Neutrophil (primary cell): ENCODE results near the gene EPHA4.
"Not testable (repeated sequence)": the region's sequence is repeated elsewhere in the genome, so short reads cannot be mapped to it uniquely, and the experiment has no call there.

Experiments
- H3K27ac ChIP-seq: fragments of 200-600 bp; sonication (generic); 2 replicates; pipeline ENCODE4 v1.5.1; 2016; ENCODE audit warnings: mild to moderate bottlenecking, moderate library complexity
- H3K27me3 ChIP-seq: fragments of 200-600 bp; sonication (generic); 2 replicates; pipeline ENCODE4 v1.6.0; 2016; ENCODE audit warnings: mild to moderate bottlenecking
- H3K36me3 ChIP-seq: fragments of 200-600 bp; sonication (generic); 2 replicates; pipeline ENCODE4 v1.5.1; 2017
- H3K4me1 ChIP-seq, 2 experiments: fragments of 200-600 bp in 1 of 2; sonication (generic) in 1 of 2; 1 replicate in 1 of 2; 2 replicates in 1 of 2; pipeline versions ENCODE4 v1.5.1 to v1.6.1; 2013 to 2016; ENCODE audit warnings: low read depth in 1 of 2, low read length in 1 of 2, mild to moderate bottlenecking in 1 of 2, moderate library complexity in 1 of 2; ENCODE audit not compliant: control insufficient read depth in 1 of 2, insufficient read depth in 1 of 2
- H3K4me3 ChIP-seq, 2 experiments: fragments of 200-600 bp in 1 of 2; sonication (generic) in 1 of 2; 1 replicate in 1 of 2; 2 replicates in 1 of 2; pipeline ENCODE4 v1.5.1; 2013 to 2016; ENCODE audit warnings: low read depth in 1 of 2, low read length in 1 of 2, mild to moderate bottlenecking in 1 of 2, moderate library complexity in 1 of 2
- H3K9me3 ChIP-seq: fragments of 200-600 bp; sonication (generic); 2 replicates; pipeline ENCODE4 v1.5.1; 2016
- TF ChIP-seq, protein P1 (sequence below): fragments of 200-600 bp; sonication (generic); IDR thresholded peaks from 2 replicates; pipeline ENCODE4 v1.5.1; 2016; ENCODE audit warnings: antibody characterized with exemption

EPHA4 gene

DNA sequence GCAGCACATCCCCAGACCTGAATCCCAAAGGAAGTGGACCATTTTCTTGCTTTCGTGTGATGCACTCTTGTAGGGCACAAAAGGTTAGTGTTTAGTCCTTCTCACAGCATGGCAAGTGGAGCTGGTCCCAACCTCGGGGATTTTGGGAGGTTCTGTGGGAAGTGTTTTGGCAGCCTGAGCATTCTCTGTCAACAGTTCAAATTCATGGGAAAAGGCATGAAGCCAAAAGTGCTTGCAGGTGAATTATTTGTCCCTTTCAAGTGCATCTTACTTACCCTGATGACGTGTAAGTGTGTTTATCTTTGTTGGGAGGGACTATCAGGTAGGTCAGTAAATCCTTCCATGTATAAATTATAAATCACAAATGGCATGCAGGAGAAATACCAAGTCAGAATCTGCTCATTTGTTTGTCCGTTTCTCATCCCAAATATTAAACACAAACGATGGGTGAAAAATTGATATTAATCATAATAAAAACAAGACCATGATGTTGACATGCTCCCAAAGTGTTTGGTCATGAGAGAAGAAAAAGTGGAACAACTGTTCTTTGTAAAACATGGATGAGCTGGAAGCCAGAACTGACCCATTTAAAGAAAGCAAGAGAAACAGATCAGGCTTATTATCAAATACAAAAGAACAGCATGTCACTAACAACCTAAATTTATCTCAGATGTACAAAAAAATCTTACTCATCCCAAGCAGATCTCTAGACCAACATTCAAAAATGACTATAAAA, 57.6 kb downstream of the EPHA4 start:
- Histone ChIP-seq H3K9me3 (no peaks in the 10 kb centered on the region), H3K27me3 (no peaks in the 10 kb centered on the region), H3K27ac (no peak overlapping the region), H3K4me1 (peaks cover 27 to 38% of the 10 kb centered on the region in 2 experiments), H3K4me3 (no peak overlapping the region), H3K36me3 (no peaks in the 10 kb centered on the region)
- TF ChIP-seq, protein P1, sequence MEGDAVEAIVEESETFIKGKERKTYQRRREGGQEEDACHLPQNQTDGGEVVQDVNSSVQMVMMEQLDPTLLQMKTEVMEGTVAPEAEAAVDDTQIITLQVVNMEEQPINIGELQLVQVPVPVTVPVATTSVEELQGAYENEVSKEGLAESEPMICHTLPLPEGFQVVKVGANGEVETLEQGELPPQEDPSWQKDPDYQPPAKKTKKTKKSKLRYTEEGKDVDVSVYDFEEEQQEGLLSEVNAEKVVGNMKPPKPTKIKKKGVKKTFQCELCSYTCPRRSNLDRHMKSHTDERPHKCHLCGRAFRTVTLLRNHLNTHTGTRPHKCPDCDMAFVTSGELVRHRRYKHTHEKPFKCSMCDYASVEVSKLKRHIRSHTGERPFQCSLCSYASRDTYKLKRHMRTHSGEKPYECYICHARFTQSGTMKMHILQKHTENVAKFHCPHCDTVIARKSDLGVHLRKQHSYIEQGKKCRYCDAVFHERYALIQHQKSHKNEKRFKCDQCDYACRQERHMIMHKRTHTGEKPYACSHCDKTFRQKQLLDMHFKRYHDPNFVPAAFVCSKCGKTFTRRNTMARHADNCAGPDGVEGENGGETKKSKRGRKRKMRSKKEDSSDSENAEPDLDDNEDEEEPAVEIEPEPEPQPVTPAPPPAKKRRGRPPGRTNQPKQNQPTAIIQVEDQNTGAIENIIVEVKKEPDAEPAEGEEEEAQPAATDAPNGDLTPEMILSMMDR: no peak

DNA sequence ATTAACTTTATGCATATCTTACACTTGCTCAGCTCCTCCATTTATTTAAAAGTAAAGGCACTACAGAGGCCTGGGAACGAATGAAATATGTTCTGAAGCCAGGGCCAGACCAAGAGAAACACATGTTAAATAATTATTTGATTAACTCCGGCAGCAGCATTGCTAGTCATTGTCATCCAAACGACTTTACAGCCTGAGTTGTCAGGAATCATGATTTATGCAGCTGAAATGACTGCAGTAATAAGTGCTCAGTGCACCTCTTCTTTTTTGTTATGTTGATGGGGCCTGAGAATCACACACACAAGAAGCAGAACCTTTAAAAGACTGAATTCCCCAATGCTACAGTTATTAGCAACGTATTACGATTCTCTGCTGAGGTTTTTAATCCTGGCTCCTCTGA, 58.9 kb downstream of the EPHA4 start:
- H3K36me3 ChIP-seq: no peaks in the 10 kb centered on the region
- no peaks in the 10 kb centered on the region for H3K9me3 ChIP-seq
- H3K27me3 ChIP-seq: no peaks in the 10 kb centered on the region
- peaks cover 15 to 26% of the 10 kb centered on the region in 2 experiments for H3K4me1 ChIP-seq
- H3K27ac ChIP-seq: no peak overlapping the region
- TF ChIP-seq, protein P1: no peak
- no peak overlapping the region for H3K4me3 ChIP-seq

DNA sequence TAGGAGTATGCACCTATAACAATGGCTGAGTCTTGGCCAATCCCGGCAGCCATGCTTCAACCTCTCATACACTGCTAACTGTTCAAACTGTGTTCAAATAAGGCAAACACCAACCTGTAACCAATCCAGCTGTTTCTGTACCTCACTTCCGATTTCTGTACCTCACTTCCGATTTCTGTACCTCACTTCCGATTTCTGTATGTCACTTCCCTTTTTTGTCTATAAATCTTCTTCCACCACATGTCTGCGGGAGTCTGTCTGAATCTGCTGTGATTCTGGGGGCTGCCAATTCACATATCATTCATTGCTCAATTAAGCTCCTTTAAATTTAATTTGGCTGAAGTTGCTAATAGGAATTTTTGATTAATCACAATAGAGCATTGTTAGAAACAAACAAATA, 60.8 kb downstream of the EPHA4 start:
- H3K4me3 ChIP-seq, H3K36me3 ChIP-seq, H3K9me3 ChIP-seq: not testable (repeated sequence)

DNA sequence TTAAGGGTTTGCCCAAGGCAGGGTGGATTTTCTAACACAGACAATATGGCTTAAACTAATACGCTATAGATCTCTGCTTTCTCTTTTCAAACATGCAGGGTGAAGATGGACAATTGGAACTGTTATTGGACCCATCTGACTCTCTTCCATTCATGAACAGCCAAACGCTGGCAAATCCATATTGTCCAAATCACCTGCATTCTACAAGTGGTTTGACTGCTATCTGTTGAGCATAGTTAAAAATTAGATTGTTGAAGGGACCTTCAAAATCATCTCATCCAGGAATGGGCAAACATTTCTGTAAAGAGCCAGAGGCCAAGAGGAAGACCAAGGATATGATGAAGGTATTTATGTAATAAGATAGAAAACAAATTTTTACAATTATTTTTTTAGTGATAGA, 65.6 kb downstream of the EPHA4 start:
- Histone ChIP-seq H3K9me3 (no peaks in the 10 kb centered on the region), H3K4me3 (no peak overlapping the region), H3K27me3 (no peaks in the 10 kb centered on the region), H3K27ac (no peak overlapping the region), H3K4me1 (peaks cover 0 to 8% of the 10 kb centered on the region in 2 experiments), H3K36me3 (no peaks in the 10 kb centered on the region)
- TF ChIP-seq, protein P1: no peak

More for the DNA sequence above, 60.8 kb downstream of the EPHA4 start:
- peak overlapping the region; percentile 63 for H3K27ac ChIP-seq
- H3K27me3 ChIP-seq, H3K4me1 ChIP-seq: not testable (repeated sequence)

DNA sequence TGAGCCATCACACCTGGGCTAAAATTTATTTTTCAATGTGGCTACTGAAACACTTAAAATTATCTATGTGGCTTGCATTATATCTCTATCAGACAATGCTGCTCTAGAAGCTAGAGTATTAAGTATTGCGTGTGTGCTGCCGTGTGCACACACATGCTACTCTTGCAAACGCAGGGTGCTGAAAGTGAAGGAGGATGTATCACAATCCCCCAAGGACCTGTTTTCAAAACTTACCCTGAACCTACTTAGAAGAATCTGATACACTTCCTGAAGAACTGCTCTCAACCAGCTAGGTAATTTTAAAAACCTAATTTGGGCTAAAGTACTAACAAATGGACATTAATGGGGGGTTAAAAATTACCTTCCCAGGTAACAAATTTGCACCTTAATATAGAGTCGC, 66.5 kb downstream of the EPHA4 start:
- no peak overlapping the region for H3K27ac ChIP-seq
- H3K9me3 ChIP-seq: no peaks in the 10 kb centered on the region
- H3K4me3 ChIP-seq: no peak overlapping the region
- no peaks in the 10 kb centered on the region for H3K4me1 ChIP-seq
- TF ChIP-seq, protein P1: no peak
- no peaks in the 10 kb centered on the region for H3K27me3 ChIP-seq
- no peaks in the 10 kb centered on the region for H3K36me3 ChIP-seq

- H3K27me3 ChIP-seq: no peaks in the 10 kb centered on the region
- no peaks in the 10 kb centered on the region for H3K9me3 ChIP-seq
- no peaks in the 10 kb centered on the region for H3K36me3 ChIP-seq
- no peaks in the 10 kb centered on the region for H3K4me1 ChIP-seq
- TF ChIP-seq, protein P1: no peak
- H3K4me3 ChIP-seq: no peak overlapping the region
- H3K27ac ChIP-seq: no peak overlapping the region
These were observed 67.2 kb downstream of the EPHA4 start for GRCh38 chr2:221504905-221505304.
